ENCODE measurements around the gene LIG1. TPM values are rescaled to one million over a fixed set of nuclear protein-coding genes. Genes with fewer than 3 reads are reported as not detected.

The LIG1 gene
- total and polyA plus RNA-seq, 9 of the 15 experiments (the other 6 are each of a cell fraction or from before 2014, with no cell fraction given) = 9.6 to 114 (median 71.1) TPM

DNA sequence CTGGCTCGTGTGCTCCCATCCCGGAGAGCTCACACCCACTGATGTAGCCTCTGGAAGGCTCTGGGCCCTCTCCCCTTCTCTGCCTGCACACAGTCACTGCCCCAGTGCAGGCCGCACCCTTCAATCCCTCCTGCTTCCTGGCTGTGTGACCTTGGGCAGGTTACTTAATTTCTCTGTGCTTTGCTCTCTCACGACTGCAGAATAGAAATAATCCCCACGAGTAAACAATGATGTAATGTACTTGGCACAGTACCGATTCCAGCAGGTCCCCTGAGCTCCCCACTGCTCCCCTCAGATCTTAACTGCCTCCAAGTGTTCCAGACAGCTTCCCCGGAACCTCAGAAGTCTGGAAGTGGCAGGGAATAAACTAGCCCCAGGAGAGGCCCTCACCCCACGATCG, 16.1 kb downstream of the LIG1 start:
- no TSS peak for BruUV-seq (replicated peaks)
- no peak for TF ChIP-seq EWSR1 (IDR thresholded peaks at IDR 0.05; ENCODE audit: borderline replicate concordance, low read depth, partially characterized antibody)
- peak; percentile 66 for TF ChIP-seq ZFP36 (IDR thresholded peaks at IDR 0.05; ENCODE audit: low read depth, low read length, partially characterized antibody)
- TF ChIP-seq, protein P1, sequence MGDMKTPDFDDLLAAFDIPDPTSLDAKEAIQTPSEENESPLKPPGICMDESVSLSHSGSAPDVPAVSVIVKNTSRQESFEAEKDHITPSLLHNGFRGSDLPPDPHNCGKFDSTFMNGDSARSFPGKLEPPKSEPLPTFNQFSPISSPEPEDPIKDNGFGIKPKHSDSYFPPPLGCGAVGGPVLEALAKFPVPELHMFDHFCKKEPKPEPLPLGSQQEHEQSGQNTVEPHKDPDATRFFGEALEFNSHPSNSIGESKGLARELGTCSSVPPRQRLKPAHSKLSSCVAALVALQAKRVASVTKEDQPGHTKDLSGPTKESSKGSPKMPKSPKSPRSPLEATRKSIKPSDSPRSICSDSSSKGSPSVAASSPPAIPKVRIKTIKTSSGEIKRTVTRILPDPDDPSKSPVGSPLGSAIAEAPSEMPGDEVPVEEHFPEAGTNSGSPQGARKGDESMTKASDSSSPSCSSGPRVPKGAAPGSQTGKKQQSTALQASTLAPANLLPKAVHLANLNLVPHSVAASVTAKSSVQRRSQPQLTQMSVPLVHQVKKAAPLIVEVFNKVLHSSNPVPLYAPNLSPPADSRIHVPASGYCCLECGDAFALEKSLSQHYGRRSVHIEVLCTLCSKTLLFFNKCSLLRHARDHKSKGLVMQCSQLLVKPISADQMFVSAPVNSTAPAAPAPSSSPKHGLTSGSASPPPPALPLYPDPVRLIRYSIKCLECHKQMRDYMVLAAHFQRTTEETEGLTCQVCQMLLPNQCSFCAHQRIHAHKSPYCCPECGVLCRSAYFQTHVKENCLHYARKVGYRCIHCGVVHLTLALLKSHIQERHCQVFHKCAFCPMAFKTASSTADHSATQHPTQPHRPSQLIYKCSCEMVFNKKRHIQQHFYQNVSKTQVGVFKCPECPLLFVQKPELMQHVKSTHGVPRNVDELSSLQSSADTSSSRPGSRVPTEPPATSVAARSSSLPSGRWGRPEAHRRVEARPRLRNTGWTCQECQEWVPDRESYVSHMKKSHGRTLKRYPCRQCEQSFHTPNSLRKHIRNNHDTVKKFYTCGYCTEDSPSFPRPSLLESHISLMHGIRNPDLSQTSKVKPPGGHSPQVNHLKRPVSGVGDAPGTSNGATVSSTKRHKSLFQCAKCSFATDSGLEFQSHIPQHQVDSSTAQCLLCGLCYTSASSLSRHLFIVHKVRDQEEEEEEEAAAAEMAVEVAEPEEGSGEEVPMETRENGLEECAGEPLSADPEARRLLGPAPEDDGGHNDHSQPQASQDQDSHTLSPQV (IDR thresholded peaks at IDR 0.05) = no peak
- TF ChIP-seq, protein P2, sequence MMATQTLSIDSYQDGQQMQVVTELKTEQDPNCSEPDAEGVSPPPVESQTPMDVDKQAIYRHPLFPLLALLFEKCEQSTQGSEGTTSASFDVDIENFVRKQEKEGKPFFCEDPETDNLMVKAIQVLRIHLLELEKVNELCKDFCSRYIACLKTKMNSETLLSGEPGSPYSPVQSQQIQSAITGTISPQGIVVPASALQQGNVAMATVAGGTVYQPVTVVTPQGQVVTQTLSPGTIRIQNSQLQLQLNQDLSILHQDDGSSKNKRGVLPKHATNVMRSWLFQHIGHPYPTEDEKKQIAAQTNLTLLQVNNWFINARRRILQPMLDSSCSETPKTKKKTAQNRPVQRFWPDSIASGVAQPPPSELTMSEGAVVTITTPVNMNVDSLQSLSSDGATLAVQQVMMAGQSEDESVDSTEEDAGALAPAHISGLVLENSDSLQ (IDR thresholded peaks at IDR 0.05) = no peak
- TF ChIP-seq, protein P3, sequence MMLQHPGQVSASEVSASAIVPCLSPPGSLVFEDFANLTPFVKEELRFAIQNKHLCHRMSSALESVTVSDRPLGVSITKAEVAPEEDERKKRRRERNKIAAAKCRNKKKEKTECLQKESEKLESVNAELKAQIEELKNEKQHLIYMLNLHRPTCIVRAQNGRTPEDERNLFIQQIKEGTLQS (IDR thresholded peaks at IDR 0.05) = 0 out of 2 replicates have a peak, but pooled peaks have one; percentile 9
- TF ChIP-seq, protein P3 (CRISPR knock-in tag; conservative IDR thresholded peaks at IDR 0.05) = no peak
- no peak for TF ChIP-seq TAF15 (IDR thresholded peaks at IDR 0.05; ENCODE audit: low read depth, low read length)
- TF ChIP-seq NR2F6 (CRISPR knock-in tag; IDR thresholded peaks at IDR 0.05) = no peak
- peak; percentile 48; the same call in 1 of the 2 replicates for TF ChIP-seq ATF7 (IDR thresholded peaks at IDR 0.05)
- no peak for TF ChIP-seq ARID1B (IDR thresholded peaks at IDR 0.05)
- no peak for FAIRE-seq
- no peak for DNase-seq (ENCODE audit: extremely low read depth in 1 of 4, low spot score in 3 of 4)
- H3K79me2 ChIP-seq (ENCODE audit: control insufficient read depth, insufficient read depth, low read length) = no peaks in the 10 kb centered on the region
- no peaks in the 10 kb centered on the region for H3K27me3 ChIP-seq (ENCODE audit: control insufficient read depth in 2 of 2, insufficient read depth in 2 of 2, low read length in 2 of 2)
- peak; percentile 27; the same call in 1 of the 3 replicates for ATAC-seq
- no peak overlapping the region for H3K27ac ChIP-seq (ENCODE audit: extremely low read depth, low read depth, low read length)
- no peak overlapping the region for H2AFZ ChIP-seq (ENCODE audit: low read depth, low read length)
- H3K36me3 ChIP-seq (ENCODE audit: control insufficient read depth, insufficient read depth, low read length) = peaks cover 83% of the 10 kb centered on the region; the same call in 2 of the 3 replicates
- H3K9ac ChIP-seq (ENCODE audit: insufficient read depth in 1 of 2, low read depth in 2 of 2, low read length in 2 of 2) = peak overlapping the region in 1 of 2 experiments; percentile 13; a peak in 1 of 4 replicates
- no peaks in the 10 kb centered on the region for H3K9me3 ChIP-seq (replicated peaks; ENCODE audit: control insufficient read depth, insufficient read depth, low read depth, low read length)
- WGBS (ENCODE audit: insufficient coverage, low coverage, missing lambda C conversion rate) = 70% methylated on average over 9 of the region's 9 CpGs
- ChIA-PET POLR2A (interaction anchor here (0.6 kb wide), 2 partner anchors 17 to 180 kb away, joined by 3 read pairs; no protein-coding TSS in a partner anchor), CTCF (ENCODE audit: low intra/inter-chr PET ratio) (no interaction called here)
- H3K4me3 ChIP-seq = no peak overlapping the region
- H3K4me1 ChIP-seq (replicated peaks in 1 of 2; ENCODE audit: control insufficient read depth in 2 of 2, insufficient read depth in 2 of 2, low read length in 2 of 2) = no peaks in the 10 kb centered on the region; a peak in 1 of 5 replicates
- peaks cover 3% of the 10 kb centered on the region for H3K9me1 ChIP-seq (ENCODE audit: control insufficient read depth, insufficient read depth, low read length)
- in situ Hi-C loops (cut with MboI) (no loop called here), intact Hi-C loops (cut with micrococcal nuclease) (no loop called here)
- no peaks in the 10 kb centered on the region for H4K20me1 ChIP-seq (replicated peaks; ENCODE audit: control insufficient read depth, insufficient read depth, low read length)
- no peak overlapping the region for H3K4me2 ChIP-seq (ENCODE audit: insufficient read depth, low read length)

Data from K562 (cell line).